Measurements from ENCODE around the gene MAPT. TPM values are rescaled to one million over a fixed set of nuclear protein-coding genes. Genes with fewer than 3 reads are reported as not detected.

Gene MAPT
- total RNA-seq, 4 donors from 2014 or later, result 1.7 to 2.3 (median 1.8) TPM

DNA sequence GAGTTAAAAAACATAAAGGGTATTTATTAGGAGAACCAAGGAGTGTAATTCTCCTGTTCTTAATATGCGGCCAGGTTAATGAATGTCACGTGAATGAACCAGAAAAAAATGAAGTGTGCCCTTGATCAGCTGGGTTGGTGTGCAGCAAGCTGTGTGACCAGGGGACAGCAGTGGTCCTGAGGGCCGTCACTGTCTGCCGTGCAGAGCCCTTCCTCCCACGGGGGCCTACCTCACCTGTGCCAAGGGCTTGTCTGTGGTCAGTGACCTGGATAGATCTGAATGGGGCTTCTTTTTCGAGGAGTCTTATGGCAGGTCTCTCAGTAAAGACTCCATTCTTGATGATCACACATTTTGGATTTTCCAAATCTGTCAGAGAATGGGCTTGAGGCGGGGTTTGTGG, 87.0 kb downstream of the MAPT start:
- H3K27ac ChIP-seq, result no peak overlapping the region
- TF ChIP-seq, protein P1, sequence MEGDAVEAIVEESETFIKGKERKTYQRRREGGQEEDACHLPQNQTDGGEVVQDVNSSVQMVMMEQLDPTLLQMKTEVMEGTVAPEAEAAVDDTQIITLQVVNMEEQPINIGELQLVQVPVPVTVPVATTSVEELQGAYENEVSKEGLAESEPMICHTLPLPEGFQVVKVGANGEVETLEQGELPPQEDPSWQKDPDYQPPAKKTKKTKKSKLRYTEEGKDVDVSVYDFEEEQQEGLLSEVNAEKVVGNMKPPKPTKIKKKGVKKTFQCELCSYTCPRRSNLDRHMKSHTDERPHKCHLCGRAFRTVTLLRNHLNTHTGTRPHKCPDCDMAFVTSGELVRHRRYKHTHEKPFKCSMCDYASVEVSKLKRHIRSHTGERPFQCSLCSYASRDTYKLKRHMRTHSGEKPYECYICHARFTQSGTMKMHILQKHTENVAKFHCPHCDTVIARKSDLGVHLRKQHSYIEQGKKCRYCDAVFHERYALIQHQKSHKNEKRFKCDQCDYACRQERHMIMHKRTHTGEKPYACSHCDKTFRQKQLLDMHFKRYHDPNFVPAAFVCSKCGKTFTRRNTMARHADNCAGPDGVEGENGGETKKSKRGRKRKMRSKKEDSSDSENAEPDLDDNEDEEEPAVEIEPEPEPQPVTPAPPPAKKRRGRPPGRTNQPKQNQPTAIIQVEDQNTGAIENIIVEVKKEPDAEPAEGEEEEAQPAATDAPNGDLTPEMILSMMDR (IDR thresholded peaks at IDR 0.05), result no peak
- TF ChIP-seq EP300 (IDR thresholded peaks at IDR 0.05; ENCODE audit: low read depth) (no peak), POLR2A (IDR thresholded peaks at IDR 0.05) (no peak), POLR2AphosphoS5 (IDR thresholded peaks at IDR 0.05) (no peak)
- H3K36me3 ChIP-seq, result no peaks in the 10 kb centered on the region
- no peak overlapping the region for H3K4me3 ChIP-seq
- H3K4me1 ChIP-seq, result no peaks in the 10 kb centered on the region
- in situ Hi-C loops (cut with MboI; ENCODE audit: low pct_ligation_motif_present in 1 of 4, low pct_unique_long_range_greater_than_20kb in 1 of 4, low sequenced_read_pairs in 3 of 4), result no loop called here
- 81 to 86% methylated on average over 1 to 7 of the region's 7 CpGs for WGBS, 2 donors (ENCODE audit: low coverage in 1 of 2)
- H3K9me3 ChIP-seq, result no peaks in the 10 kb centered on the region
- no peaks in the 10 kb centered on the region for H3K27me3 ChIP-seq
- DNase-seq, result no peak
- intact Hi-C loops (cut with DNase I; ENCODE audit: low total_unique reads), result no loop called here

DNA sequence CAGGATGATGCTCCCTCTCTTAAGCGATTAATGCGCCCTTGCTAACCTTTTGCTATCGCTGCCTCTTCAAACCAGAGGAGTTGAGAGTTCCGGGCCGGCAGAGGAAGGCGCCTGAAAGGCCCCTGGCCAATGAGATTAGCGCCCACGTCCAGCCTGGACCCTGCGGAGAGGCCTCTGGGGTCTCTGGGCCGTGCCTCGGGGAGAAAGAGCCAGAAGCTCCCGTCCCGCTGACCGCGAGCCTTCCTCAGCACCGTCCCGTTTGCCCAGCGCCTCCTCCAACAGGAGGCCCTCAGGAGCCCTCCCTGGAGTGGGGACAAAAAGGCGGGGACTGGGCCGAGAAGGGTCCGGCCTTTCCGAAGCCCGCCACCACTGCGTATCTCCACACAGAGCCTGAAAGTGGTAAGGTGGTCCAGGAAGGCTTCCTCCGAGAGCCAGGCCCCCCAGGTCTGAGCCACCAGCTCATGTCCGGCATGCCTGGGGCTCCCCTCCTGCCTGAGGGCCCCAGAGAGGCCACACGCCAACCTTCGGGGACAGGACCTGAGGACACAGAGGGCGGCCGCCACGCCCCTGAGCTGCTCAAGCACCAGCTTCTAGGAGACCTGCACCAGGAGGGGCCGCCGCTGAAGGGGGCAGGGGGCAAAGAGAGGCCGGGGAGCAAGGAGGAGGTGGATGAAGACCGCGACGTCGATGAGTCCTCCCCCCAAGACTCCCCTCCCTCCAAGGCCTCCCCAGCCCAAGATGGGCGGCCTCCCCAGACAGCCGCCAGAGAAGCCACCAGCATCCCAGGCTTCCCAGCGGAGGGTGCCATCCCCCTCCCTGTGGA, 88.6 kb downstream of the MAPT start:
- intact Hi-C loops (cut with DNase I; ENCODE audit: low total_unique reads), result no loop called here
- Histone ChIP-seq H3K9me3 (no peaks in the 10 kb centered on the region), H3K4me1 (no peaks in the 10 kb centered on the region), H3K27ac (no peak overlapping the region), H3K27me3 (no peaks in the 10 kb centered on the region), H3K4me3 (no peak overlapping the region), H3K36me3 (no peaks in the 10 kb centered on the region)
- no peak for TF ChIP-seq EP300 (IDR thresholded peaks at IDR 0.05; ENCODE audit: low read depth)
- no peak for TF ChIP-seq POLR2A (IDR thresholded peaks at IDR 0.05)
- TF ChIP-seq POLR2AphosphoS5 (IDR thresholded peaks at IDR 0.05), result no peak
- TF ChIP-seq, protein P1 (IDR thresholded peaks at IDR 0.05), result no peak
- WGBS, 2 donors (ENCODE audit: low coverage in 1 of 2), result 93% methylated on average over 36 of the region's 41 CpGs; no CpG with 5 or more reads in 1 of the 2 donors
- no peak for DNase-seq
- in situ Hi-C loops (cut with MboI; ENCODE audit: low pct_ligation_motif_present in 1 of 4, low pct_unique_long_range_greater_than_20kb in 1 of 4, low sequenced_read_pairs in 3 of 4), result no loop called here

GRCh38 chr17:45983614-45984310, 89.4 kb downstream of the MAPT start:
- Histone ChIP-seq H3K27me3 (no peaks in the 10 kb centered on the region), H3K4me3 (no peak overlapping the region), H3K27ac (no peak overlapping the region), H3K4me1 (no peaks in the 10 kb centered on the region), H3K36me3 (no peaks in the 10 kb centered on the region), H3K9me3 (no peaks in the 10 kb centered on the region)
- no peak for TF ChIP-seq POLR2A (IDR thresholded peaks at IDR 0.05)
- no peak for TF ChIP-seq POLR2AphosphoS5 (IDR thresholded peaks at IDR 0.05)
- TF ChIP-seq EP300 (IDR thresholded peaks at IDR 0.05; ENCODE audit: low read depth), result no peak
- TF ChIP-seq, protein P1 (IDR thresholded peaks at IDR 0.05), result no peak
- 84% methylated on average over 31 of the region's 31 CpGs; no CpG with 5 or more reads in 1 of the 2 donors for WGBS, 2 donors (ENCODE audit: low coverage in 1 of 2)
- DNase-seq, result no peak
- in situ Hi-C loops (cut with MboI; ENCODE audit: low pct_ligation_motif_present in 1 of 4, low pct_unique_long_range_greater_than_20kb in 1 of 4, low sequenced_read_pairs in 3 of 4) (no loop called here), intact Hi-C loops (cut with DNase I; ENCODE audit: low total_unique reads) (no loop called here)

DNA sequence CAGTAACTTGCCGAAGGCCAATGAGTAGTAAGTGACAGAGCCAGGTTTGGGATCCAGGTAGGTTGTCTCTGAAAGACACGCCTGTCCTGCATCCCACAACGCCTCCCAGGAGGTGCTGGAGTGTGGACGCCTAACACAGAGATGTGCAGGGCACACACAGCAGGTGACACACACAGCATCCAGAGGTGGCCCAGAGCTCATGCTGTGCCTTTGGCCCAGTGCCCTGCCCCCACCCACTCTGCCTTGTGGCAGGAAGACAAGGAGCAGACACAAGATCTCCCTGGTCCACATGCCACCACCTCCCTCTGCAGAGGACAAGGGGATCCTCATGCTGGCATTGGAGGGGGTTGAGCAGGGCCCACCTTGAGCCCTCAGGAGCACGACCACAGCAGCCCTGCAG, 90.0 kb downstream of the MAPT start:
- TF ChIP-seq POLR2A (IDR thresholded peaks at IDR 0.05), result no peak
- TF ChIP-seq POLR2AphosphoS5 (IDR thresholded peaks at IDR 0.05), result no peak
- TF ChIP-seq EP300 (IDR thresholded peaks at IDR 0.05; ENCODE audit: low read depth), result no peak
- TF ChIP-seq, protein P1 (IDR thresholded peaks at IDR 0.05), result no peak
- H3K4me1 ChIP-seq, result no peaks in the 10 kb centered on the region
- no peaks in the 10 kb centered on the region for H3K9me3 ChIP-seq
- 86 to 100% methylated on average over 1 to 5 of the region's 5 CpGs for WGBS, 2 donors (ENCODE audit: low coverage in 1 of 2)
- in situ Hi-C loops (cut with MboI; ENCODE audit: low pct_ligation_motif_present in 1 of 4, low pct_unique_long_range_greater_than_20kb in 1 of 4, low sequenced_read_pairs in 3 of 4), result no loop called here
- H3K36me3 ChIP-seq, result no peaks in the 10 kb centered on the region
- no peak for DNase-seq
- intact Hi-C loops (cut with DNase I; ENCODE audit: low total_unique reads), result no loop called here
- no peak overlapping the region for H3K27ac ChIP-seq
- H3K27me3 ChIP-seq, result no peaks in the 10 kb centered on the region
- no peak overlapping the region for H3K4me3 ChIP-seq
